Measurements from ENCODE around the gene NALCN. TPM values are rescaled to one million over a fixed set of nuclear protein-coding genes. Genes with fewer than 3 reads are reported as not detected.

Gene NALCN
- total RNA-seq, 1 donor from 2014 or later: 0.12 TPM

DNA sequence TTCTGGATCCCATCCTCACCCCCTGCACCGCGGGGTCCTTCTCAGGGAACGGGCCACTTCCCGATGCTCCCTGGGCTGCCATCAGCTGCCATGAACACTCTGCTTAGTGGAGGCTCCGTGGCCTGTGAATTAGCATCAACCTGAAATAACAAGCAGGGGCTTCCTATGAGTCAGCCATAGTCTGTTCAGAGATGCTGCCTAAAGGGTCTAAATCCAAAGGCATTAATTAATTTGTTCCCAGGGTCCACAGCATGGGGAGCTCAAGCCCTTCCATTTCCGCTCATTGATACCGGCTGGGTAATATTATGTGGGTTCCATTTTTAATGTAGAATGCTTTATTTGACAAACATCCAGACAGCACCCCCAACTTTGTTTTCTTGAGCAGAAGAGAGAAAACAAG is 399.8 kb downstream of the NALCN start:
- DNase-seq (ENCODE audit: low spot score, unreplicated experiment): no peak
- no peak overlapping the region for H3K4me3 Mint-ChIP-seq (ENCODE audit: low read depth)
- H3K27ac Mint-ChIP-seq: no peak overlapping the region
- no peaks in the 10 kb centered on the region for H3K9me3 Mint-ChIP-seq (ENCODE audit: low read depth)
- H3K4me1 Mint-ChIP-seq (ENCODE audit: low read depth): no peaks in the 10 kb centered on the region
- no peaks in the 10 kb centered on the region for H3K36me3 Mint-ChIP-seq (ENCODE audit: insufficient read depth)
- H3K27me3 Mint-ChIP-seq: no peaks in the 10 kb centered on the region
- TF ChIP-seq CTCF (IDR thresholded peaks at IDR 0.05; ENCODE audit: unreplicated experiment): no peak

GRCh38 chr13:101013245-101013644 is 403.1 kb downstream of the NALCN start:
- no peak overlapping the region for H3K4me3 Mint-ChIP-seq (ENCODE audit: low read depth)
- H3K36me3 Mint-ChIP-seq (ENCODE audit: insufficient read depth): no peaks in the 10 kb centered on the region
- DNase-seq (ENCODE audit: low spot score, unreplicated experiment): no peak
- no peaks in the 10 kb centered on the region for H3K4me1 Mint-ChIP-seq (ENCODE audit: low read depth)
- no peak overlapping the region for H3K27ac Mint-ChIP-seq
- no peak for TF ChIP-seq CTCF (IDR thresholded peaks at IDR 0.05; ENCODE audit: unreplicated experiment)
- no peaks in the 10 kb centered on the region for H3K27me3 Mint-ChIP-seq
- no peaks in the 10 kb centered on the region for H3K9me3 Mint-ChIP-seq (ENCODE audit: low read depth)

DNA sequence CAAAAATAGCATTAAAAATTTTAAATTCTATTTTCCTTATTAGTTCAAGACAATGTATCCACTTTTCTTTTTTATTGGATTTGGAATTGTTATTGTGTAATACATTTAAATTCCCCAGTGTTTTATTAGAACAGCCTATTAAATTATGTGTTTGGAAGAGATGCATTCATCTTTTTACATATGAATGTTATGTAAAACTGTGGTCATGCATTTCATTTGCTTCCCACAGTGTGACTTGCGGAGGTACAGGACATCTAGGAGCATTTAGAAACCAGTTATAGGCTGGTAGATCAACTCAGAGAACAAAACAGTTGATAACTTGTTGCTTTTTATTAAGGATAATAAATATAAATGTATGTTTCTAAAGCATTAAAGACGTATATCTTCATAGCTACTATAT is 406.2 kb downstream of the NALCN start:
- H3K27ac Mint-ChIP-seq: no peak overlapping the region
- H3K36me3 Mint-ChIP-seq (ENCODE audit: insufficient read depth): no peaks in the 10 kb centered on the region
- H3K9me3 Mint-ChIP-seq (ENCODE audit: low read depth): no peaks in the 10 kb centered on the region
- DNase-seq (ENCODE audit: low spot score, unreplicated experiment): no peak
- H3K27me3 Mint-ChIP-seq: no peaks in the 10 kb centered on the region
- no peak overlapping the region for H3K4me3 Mint-ChIP-seq (ENCODE audit: low read depth)
- TF ChIP-seq CTCF (IDR thresholded peaks at IDR 0.05; ENCODE audit: unreplicated experiment): no peak
- H3K4me1 Mint-ChIP-seq (ENCODE audit: low read depth): no peaks in the 10 kb centered on the region

GRCh38 chr13:101007245-101007644 is 409.1 kb downstream of the NALCN start:
- Mint-ChIP-seq H3K27me3 (no peaks in the 10 kb centered on the region), H3K27ac (no peak overlapping the region), H3K4me1 (ENCODE audit: low read depth) (no peaks in the 10 kb centered on the region), H3K4me3 (ENCODE audit: low read depth) (no peak overlapping the region), H3K9me3 (ENCODE audit: low read depth) (no peaks in the 10 kb centered on the region), H3K36me3 (ENCODE audit: insufficient read depth) (no peaks in the 10 kb centered on the region)
- no peak for TF ChIP-seq CTCF (IDR thresholded peaks at IDR 0.05; ENCODE audit: unreplicated experiment)
- no peak for DNase-seq (ENCODE audit: low spot score, unreplicated experiment)

Other genes starting within 250 kb of the NALCN start
- gene ITGBL1, start 36.2 kb upstream of the NALCN start, total RNA-seq: not detected in 2 replicates